Fibroblast of the aortic adventitia (primary cell): Measurements from ENCODE around the gene PIP5K1B. TPM values are rescaled to one million over a fixed set of nuclear protein-coding genes. Genes with fewer than 3 reads are reported as not detected.

Experiments
- DNase-seq: peaks from one replicate; pipeline ENCODE4 v3.0.0-alpha.2; 2010; ENCODE audit warnings: low read depth
- H3K4me3 ChIP-seq: 2 replicates; pipeline ENCODE4 v1.5.1; 2011; ENCODE audit warnings: low read depth, mild to moderate bottlenecking, control low read depth, low read length, moderate library complexity
- CTCF ChIP-seq: IDR thresholded peaks from 2 replicates; pipeline ENCODE4 v1.5.1; 2011; ENCODE audit warnings: mild to moderate bottlenecking, low read length, control low read depth, inconsistent platforms; ENCODE audit not compliant: insufficient read depth
- total RNA-seq: library from RNA; depleted of rRNA; stranded (reverse); fragments of >200 nt; gene quantifications from 2 replicates; pipeline ENCODE4 v1.2.3, GENCODE V29; 2012; ENCODE audit warnings: low replicate concordance

PIP5K1B gene
- total RNA-seq, 1 donor, result not detected

GRCh38 chr9:68775003-68775730 lies 70.1 kb downstream of the PIP5K1B start:
- no peak overlapping the region for H3K4me3 ChIP-seq
- DNase-seq, result no peak
- no peak for TF ChIP-seq CTCF

GRCh38 chr9:68777070-68777763 lies 72.2 kb downstream of the PIP5K1B start:
- TF ChIP-seq CTCF, result no peak
- DNase-seq, result no peak
- H3K4me3 ChIP-seq, result no peak overlapping the region

- no peak for DNase-seq
- H3K4me3 ChIP-seq, result no peak overlapping the region
- TF ChIP-seq CTCF, result no peak
Observed at GRCh38 chr9:68778635-68779034, 73.6 kb downstream of the PIP5K1B start.

- TF ChIP-seq CTCF, result peak; percentile 24
Observed at GRCh38 chr9:68779558-68780379, 74.7 kb downstream of the PIP5K1B start.

DNA sequence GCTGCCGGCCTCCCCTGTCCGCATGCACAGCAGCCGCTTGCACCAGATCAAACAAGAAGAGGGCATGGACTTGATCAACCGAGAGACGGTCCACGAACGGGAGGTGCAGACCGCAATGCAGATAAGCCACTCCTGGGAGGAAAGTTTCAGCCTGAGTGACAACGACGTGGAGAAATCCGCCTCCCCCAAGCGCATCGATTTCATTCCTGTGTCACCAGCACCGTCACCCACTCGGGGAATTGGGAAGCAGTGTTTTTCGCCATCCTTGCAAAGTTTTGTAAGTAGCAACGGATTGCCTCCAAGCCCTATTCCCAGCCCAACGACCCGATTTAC lies 75.3 kb downstream of the PIP5K1B start:
- TF ChIP-seq CTCF, result no peak
- DNase-seq, result no peak
- H3K4me3 ChIP-seq, result peak overlapping the region; percentile 87

More at GRCh38 chr9:68779558-68780379, 74.7 kb downstream of the PIP5K1B start:
- DNase-seq, result peak; percentile 94
- H3K4me3 ChIP-seq, result peak overlapping the region; percentile 87

- no peak for TF ChIP-seq CTCF
- peak overlapping the region; percentile 87 for H3K4me3 ChIP-seq
- no peak for DNase-seq
Observed at GRCh38 chr9:68780720-68781119, 75.7 kb downstream of the PIP5K1B start.
